ACC112 (cell line): Measurements from ENCODE around the gene ZNF215.
A peak's percentile ranks its signal among the peaks of the same experiment; 100 is the strongest.
"Not testable (repeated sequence)": the region's sequence is repeated elsewhere in the genome, so short reads cannot be mapped to it uniquely, and the experiment has no call there.

Source experiments
- H2AFZ ChIP-seq: fragments of 200-600 bp; sonication (generic); one replicate; pipeline ENCODE4 v1.6.0; 2017; ENCODE audit warnings: antibody characterized with exemption, low read length; ENCODE audit not compliant: unreplicated experiment
- H3K27ac ChIP-seq: fragments of 200-600 bp; sonication (generic); 2 replicates; pipeline ENCODE4 v1.5.1; 2014; ENCODE audit warnings: low read depth, mild to moderate bottlenecking, antibody characterized with exemption, low read length, moderate library complexity
- H3K27me3 ChIP-seq: fragments of 200-600 bp; sonication (generic); 2 replicates; pipeline ENCODE4 v1.6.1; 2014; ENCODE audit warnings: mild to moderate bottlenecking, antibody characterized with exemption, low read length, moderate library complexity, mixed read lengths; ENCODE audit not compliant: insufficient read depth
- H3K36me3 ChIP-seq: fragments of 200-600 bp; sonication (generic); 2 replicates; pipeline ENCODE4 v1.6.1; 2016; ENCODE audit warnings: mild to moderate bottlenecking, antibody characterized with exemption, low read length, moderate library complexity, mixed read lengths; ENCODE audit not compliant: insufficient read depth
- H3K4me1 ChIP-seq: fragments of 200-600 bp; sonication (generic); one replicate; pipeline ENCODE4 v1.6.1; 2016; ENCODE audit warnings: low read length, mixed read lengths; ENCODE audit not compliant: insufficient read depth, unreplicated experiment, control insufficient read depth
- H3K4me3 ChIP-seq: fragments of 200-600 bp; sonication (generic); 2 replicates; pipeline ENCODE4 v1.5.1; 2014; ENCODE audit warnings: mild to moderate bottlenecking, low read depth, low read length
- H3K79me2 ChIP-seq: fragments of 200-600 bp; sonication (generic); one replicate; pipeline ENCODE4 v1.6.0; 2016; ENCODE audit warnings: low read length; ENCODE audit not compliant: control insufficient read depth, unreplicated experiment, insufficient read depth

ZNF215 gene

DNA sequence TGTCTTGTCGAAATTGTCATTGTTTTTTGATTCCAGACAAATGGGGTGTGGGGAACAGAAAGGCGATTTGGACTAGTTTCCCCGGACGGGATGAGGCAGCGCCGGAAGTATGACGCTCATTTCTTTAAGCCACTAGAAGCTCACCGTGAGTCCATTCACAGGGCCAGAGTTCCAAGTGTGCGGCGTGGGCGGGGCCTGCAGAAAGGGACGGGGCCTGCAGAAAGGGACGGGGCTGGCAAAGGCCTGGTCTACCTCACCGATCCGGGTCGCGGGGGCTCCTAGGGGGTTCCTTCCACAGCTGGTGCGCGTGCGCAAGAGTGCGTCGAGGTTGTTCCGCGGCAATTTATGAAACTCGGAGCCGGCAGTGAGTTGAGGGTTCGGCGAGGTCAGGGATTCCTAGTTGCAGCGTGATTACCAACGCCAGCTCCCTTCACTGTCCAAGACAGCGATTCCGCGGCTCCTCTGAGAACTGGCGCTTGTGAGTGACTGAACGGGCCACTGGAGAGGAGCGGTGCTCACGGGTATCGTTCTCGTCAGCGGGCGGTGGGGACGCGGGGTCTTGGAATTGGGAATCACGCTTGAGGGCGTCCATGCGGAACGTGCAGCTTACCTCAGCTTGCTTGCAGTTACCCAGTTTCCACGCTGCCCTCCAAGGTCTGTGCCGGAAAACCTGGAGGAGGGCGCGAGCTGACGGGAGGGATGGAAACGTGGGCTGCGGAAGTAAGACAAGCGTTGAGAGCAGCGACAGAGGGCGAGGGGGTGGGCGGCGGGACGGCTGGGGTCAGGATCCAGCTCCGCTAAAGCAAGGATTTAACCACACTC lies at the start of gene ZNF215:
Gene ZNF215, plus strand, starts transcription at position 219 of the 822 bp plus-strand sequence. CDS start 5,847 bp downstream, outside the sequence.
- H3K4me1 ChIP-seq, result peaks cover 17% of the 10 kb centered on the region
- peak within 1 kb of the TSS; percentile 40 for H2AFZ ChIP-seq
- H3K36me3 ChIP-seq, result no peaks in the 10 kb centered on the region
- peak within 1 kb of the TSS; percentile 44 for H3K27ac ChIP-seq
- H3K4me3 ChIP-seq, result peak within 1 kb of the TSS; percentile 98
- H3K27me3 ChIP-seq, result no peaks in the 10 kb centered on the region
- H3K79me2 ChIP-seq, result peaks cover 5% of the 10 kb centered on the region

DNA sequence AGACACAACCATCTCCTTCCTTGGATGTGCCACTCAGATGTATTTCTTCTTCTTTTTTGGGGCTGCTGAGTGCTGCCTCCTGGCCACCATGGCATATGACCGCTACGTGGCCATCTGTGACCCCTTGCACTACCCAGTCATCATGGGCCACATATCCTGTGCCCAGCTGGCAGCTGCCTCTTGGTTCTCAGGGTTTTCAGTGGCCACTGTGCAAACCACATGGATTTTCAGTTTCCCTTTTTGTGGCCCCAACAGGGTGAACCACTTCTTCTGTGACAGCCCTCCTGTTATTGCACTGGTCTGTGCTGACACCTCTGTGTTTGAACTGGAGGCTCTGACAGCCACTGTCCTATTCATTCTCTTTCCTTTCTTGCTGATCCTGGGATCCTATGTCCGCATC lies 49.3 kb upstream of the ZNF215 start:
- Histone ChIP-seq H3K36me3 (no peaks in the 10 kb centered on the region), H3K27ac (no peak overlapping the region), H3K79me2 (no peaks in the 10 kb centered on the region), H3K27me3 (peaks cover 5% of the 10 kb centered on the region; the same call in 1 of the 2 replicates), H3K4me3 (no peak overlapping the region), H2AFZ (no peak overlapping the region), H3K4me1 (no peaks in the 10 kb centered on the region)

DNA sequence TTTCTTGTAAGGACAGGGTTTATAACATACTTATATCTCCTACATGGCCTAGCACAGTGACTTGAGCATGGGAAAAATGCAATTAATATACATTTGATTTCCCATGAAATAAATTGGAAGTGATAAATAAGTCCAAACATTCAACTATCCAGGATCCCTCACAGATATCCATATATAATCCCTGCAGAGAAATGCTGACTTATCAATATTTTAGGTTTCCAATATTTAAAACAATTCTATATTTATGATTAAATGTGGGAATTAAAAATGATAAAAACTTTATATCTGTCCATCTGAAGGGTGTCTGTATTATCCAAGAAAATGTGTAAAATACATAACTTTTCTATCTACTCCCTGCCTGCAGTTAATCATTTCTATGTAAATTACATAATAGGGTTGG lies 43.5 kb upstream of the ZNF215 start:
- no peaks in the 10 kb centered on the region for H3K79me2 ChIP-seq
- H3K4me1 ChIP-seq, result no peaks in the 10 kb centered on the region
- no peaks in the 10 kb centered on the region for H3K36me3 ChIP-seq
- H2AFZ ChIP-seq, result no peak overlapping the region
- H3K27ac ChIP-seq, result no peak overlapping the region
- H3K27me3 ChIP-seq, result peaks cover 18% of the 10 kb centered on the region
- H3K4me3 ChIP-seq, result no peak overlapping the region

DNA sequence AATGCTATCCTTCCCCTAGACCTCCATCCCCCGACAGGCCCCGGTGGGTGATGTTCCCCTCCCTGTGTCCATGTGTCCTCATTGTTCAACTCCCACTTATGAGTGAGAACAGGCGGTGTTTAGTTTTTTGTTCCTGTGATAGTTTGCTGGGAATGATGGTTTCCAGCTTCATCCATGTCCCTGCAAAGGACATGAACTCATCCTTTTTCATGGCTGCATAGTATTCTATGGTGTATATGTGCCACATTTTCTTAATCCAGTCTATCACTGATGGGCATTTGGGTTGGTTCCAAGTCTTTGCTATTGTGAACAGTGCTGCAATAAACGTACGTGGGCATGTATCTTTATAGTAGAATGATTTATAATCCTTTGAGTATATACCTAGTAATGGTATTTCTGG lies 38.5 kb upstream of the ZNF215 start:
- not testable (repeated sequence) for H2AFZ ChIP-seq, H3K27ac ChIP-seq, H3K36me3 ChIP-seq, H3K4me1 ChIP-seq, H3K4me3 ChIP-seq, H3K79me2 ChIP-seq
- H3K27me3 ChIP-seq, result peaks cover 18% of the 10 kb centered on the region

DNA sequence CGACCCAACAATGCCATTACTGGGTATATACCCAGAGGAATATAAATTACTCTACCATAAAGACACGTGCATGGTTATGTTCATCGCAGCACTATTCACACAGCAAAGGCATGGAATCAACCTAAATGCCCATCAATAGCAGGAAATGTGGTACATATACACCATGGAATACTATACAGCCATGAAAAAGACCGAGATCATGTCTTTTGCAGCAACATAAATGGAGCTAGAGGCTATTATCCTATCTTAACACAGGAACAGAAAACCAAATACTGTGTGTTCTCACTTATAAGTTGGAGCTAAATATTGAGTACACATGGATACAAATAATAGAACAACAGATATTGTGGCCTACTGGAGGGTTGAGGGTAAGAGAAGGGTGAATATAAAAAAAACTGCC lies 37.4 kb upstream of the ZNF215 start:
- Histone ChIP-seq H3K27me3 (peaks cover 15% of the 10 kb centered on the region), H3K36me3 (no peaks in the 10 kb centered on the region), H2AFZ (no peak overlapping the region), H3K27ac (no peak overlapping the region), H3K79me2 (no peaks in the 10 kb centered on the region), H3K4me3 (no peak overlapping the region), H3K4me1 (no peaks in the 10 kb centered on the region)

DNA sequence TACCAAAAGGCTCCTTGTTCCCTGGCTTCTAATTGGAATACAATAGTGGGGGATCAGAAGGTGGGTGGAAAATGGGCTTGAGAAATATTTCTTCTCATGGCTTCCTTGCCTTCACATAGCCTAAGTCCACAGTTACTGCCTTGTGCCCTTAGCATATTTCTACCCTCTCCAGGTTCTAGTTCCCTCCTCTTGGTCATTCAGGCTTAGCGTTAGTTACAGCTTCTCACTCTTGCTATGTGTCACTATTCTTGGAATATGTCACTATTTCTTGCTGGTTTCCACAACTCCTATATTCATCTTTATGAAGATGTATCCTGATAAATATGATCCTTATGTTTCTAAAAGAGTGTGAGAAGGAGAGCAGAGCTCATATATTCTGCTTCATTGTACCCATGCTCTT lies 36.4 kb upstream of the ZNF215 start:
- H3K79me2 ChIP-seq, result no peaks in the 10 kb centered on the region
- H3K27ac ChIP-seq, result no peak overlapping the region
- 0 out of 2 replicates have a peak, but pooled peaks cover 7% of the 10 kb centered on the region for H3K27me3 ChIP-seq
- H3K4me3 ChIP-seq, result no peak overlapping the region
- H3K36me3 ChIP-seq, result no peaks in the 10 kb centered on the region
- no peaks in the 10 kb centered on the region for H3K4me1 ChIP-seq
- no peak overlapping the region for H2AFZ ChIP-seq

DNA sequence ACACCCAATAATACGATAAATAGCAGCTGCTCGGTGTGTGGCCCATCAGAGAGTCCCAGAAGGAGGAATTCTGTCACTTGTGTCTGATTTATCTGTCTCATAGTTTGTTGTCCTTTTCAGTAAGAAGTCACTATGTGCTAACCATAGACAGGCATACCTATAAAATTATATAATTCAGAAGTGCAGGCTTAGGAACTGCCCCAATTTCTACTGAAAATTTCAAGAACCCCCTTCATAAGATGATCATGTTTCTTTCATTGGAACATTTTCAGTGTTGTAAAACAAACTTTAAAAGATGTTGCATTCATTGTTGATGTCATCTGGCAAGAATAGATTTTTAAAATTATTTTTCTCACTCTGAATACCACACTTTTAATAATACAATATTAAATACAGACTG lies 33.8 kb upstream of the ZNF215 start, which contains the start of gene OR2D2:
Gene OR2D2, minus strand, starts transcription at position 101 of the 400 bp plus-strand sequence. Its CDS starts 0 bp downstream, at position 101.
- H2AFZ ChIP-seq, result no peak within 1 kb of the TSS
- H3K36me3 ChIP-seq, result no peaks in the 10 kb centered on the region
- no peak within 1 kb of the TSS for H3K4me3 ChIP-seq
- peaks cover 4% of the 10 kb centered on the region for H3K27me3 ChIP-seq
- no peaks in the 10 kb centered on the region for H3K79me2 ChIP-seq
- H3K4me1 ChIP-seq, result no peaks in the 10 kb centered on the region
- no peak within 1 kb of the TSS for H3K27ac ChIP-seq

DNA sequence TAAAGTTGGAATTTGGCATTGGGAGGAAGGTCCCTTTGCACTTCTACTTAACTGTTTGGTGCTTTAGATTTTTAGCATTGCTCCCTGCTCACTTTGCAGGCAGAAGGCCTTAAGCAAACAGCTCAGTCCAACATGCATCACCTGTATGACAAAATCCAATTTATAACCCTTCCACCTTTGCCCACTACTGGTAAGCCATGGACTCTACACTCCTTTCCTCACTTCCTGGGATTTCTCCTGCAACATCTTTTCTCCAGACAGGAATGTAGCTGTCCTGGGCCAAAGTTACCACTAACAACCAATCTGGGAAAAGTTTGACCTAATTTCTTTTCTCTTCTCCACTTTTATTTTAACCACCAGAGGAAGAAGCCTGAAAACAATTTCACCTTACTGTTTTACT lies 32.1 kb upstream of the ZNF215 start:
- Histone ChIP-seq H3K27ac (no peak overlapping the region), H3K36me3 (no peaks in the 10 kb centered on the region), H3K79me2 (no peaks in the 10 kb centered on the region), H3K4me1 (no peaks in the 10 kb centered on the region), H2AFZ (no peak overlapping the region), H3K4me3 (no peak overlapping the region), H3K27me3 (peaks cover 4% of the 10 kb centered on the region)

DNA sequence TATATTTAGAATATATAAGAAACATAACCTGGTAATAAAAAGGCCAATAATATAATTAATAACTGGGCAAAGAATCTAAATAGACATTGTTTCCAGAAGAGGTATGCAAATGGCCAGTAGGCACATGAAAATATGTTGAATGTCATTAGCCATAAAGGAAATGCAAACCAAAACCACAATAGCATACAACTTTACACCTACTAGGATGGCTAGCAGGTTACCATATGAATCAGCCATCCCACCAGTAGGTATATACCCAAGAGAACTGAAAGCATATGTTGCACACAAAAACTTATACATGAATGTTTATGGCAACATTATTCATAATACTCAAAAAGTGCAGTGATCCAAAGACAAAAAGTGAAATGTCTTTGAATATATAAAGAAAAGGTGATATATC lies 31.2 kb upstream of the ZNF215 start:
- Histone ChIP-seq H3K27me3 (peaks cover 4% of the 10 kb centered on the region), H3K27ac (no peak overlapping the region), H2AFZ (no peak overlapping the region), H3K4me3 (no peak overlapping the region), H3K36me3 (no peaks in the 10 kb centered on the region), H3K4me1 (no peaks in the 10 kb centered on the region), H3K79me2 (no peaks in the 10 kb centered on the region)

DNA sequence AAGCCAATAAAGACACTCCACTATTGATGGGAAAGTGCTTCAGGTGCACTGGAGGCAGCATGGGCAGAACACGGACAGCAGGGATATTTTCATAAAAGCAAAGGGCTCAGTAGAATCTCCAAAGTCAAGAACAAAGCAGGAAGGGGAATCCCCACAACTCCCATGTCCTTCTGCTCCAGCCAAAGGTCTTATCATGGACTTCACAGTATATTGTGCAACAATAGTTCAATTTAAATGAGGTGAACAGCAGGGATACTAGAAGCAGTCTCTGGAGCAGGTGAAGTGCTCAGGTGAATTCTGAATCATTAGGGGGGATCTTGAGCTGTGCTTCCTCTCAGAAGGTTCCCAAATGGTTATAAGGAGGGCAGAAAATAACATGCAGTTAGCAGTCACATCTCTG lies 27.3 kb upstream of the ZNF215 start:
- Histone ChIP-seq H3K36me3 (no peaks in the 10 kb centered on the region), H3K4me1 (no peaks in the 10 kb centered on the region), H3K79me2 (no peaks in the 10 kb centered on the region), H3K27me3 (peaks cover 4% of the 10 kb centered on the region), H2AFZ (no peak overlapping the region), H3K27ac (no peak overlapping the region), H3K4me3 (no peak overlapping the region)

DNA sequence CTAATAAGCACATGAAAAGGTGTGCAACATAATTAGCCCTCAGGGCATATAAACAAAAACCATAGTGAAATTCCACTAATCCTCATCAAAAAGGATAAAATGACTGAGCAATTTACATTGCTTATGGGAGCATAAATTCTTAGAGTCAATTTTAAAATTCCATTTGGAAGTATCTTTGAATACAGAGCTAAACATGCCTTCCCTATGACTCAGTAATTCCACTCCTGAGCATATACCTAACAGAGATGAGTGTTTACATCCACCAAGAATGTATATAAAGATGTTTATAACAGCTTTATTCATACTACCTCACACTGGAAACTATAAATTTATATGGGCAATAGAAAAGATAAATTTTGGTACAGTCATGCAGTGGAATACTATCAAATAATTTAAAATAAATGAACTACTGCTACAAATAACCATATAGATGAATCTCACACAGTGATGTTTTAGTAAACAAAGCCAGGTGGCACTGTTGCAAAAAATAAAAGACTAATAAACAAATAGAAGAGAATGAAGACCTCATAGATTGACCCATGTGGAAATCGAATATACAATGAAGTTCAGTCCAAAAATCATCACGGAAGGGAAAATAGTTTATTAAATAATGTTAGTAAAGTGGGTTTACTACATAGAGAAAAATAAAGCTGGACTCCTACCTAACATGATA lies 25.8 kb upstream of the ZNF215 start:
- Histone ChIP-seq H3K27me3 (peaks cover 4% of the 10 kb centered on the region), H3K27ac (no peak overlapping the region), H2AFZ (no peak overlapping the region), H3K36me3 (no peaks in the 10 kb centered on the region), H3K4me3 (no peak overlapping the region), H3K4me1 (no peaks in the 10 kb centered on the region), H3K79me2 (no peaks in the 10 kb centered on the region)
